ENCODE data around the gene ARRDC3. TPM values are rescaled to one million over a fixed set of nuclear protein-coding genes. Genes with fewer than 3 reads are reported as not detected.

Gene ARRDC3
- total RNA-seq = 121 and 150 TPM in 2 replicates

GRCh38 chr5:91383027-91383955 is at the start of gene ARRDC3:
TSS of gene ARRDC3 (minus strand) at chr5:91383317. CDS start at chr5:91383092, 225 bp downstream.

Measured in cardiac atrium fibroblast (primary cell).